ENCODE data around the gene EML1. TPM values are rescaled to one million over a fixed set of nuclear protein-coding genes. Genes with fewer than 3 reads are reported as not detected.
A peak's percentile ranks its signal among the peaks of the same experiment; 100 is the strongest.

EML1 gene
- polyA plus RNA-seq, 1 donor from 2014 or later: 21.7 TPM

- Histone ChIP-seq H3K9me2 (ENCODE audit: insufficient read depth, low read length) (no peaks in the 10 kb centered on the region), H3K9ac (ENCODE audit: low read length) (no peak overlapping the region), H3K36me3 (ENCODE audit: insufficient read depth, low read length) (no peaks in the 10 kb centered on the region), H4K20me1 (ENCODE audit: insufficient read depth) (no peaks in the 10 kb centered on the region), H3F3A (ENCODE audit: insufficient read depth, low read length, poor library complexity, severe bottlenecking) (no peaks in the 10 kb centered on the region), H3K27ac (ENCODE audit: low read length) (no peak overlapping the region), H3K4me3 (ENCODE audit: low read length) (no peak overlapping the region), H3K79me2 (replicated peaks; ENCODE audit: insufficient read depth, low read length) (no peaks in the 10 kb centered on the region), H2AFZ (ENCODE audit: low read depth, low read length) (no peak overlapping the region), H3K27me3 (ENCODE audit: insufficient read depth, low read depth, low read length) (no peaks in the 10 kb centered on the region), H3K9me3 (ENCODE audit: low read length) (no peaks in the 10 kb centered on the region), H3K4me2 (ENCODE audit: low read length) (no peak overlapping the region)
- TF ChIP-seq RAD21 (conservative IDR thresholded peaks at IDR 0.05) (no peak), POLR2AphosphoS5 (IDR thresholded peaks at IDR 0.05) (no peak), TAF1 (IDR thresholded peaks at IDR 0.05; ENCODE audit: low read depth) (no peak), REST (IDR thresholded peaks at IDR 0.05; ENCODE audit: borderline replicate concordance) (no peak), MXI1 (conservative IDR thresholded peaks at IDR 0.05; ENCODE audit: poor library complexity, severe bottlenecking) (no peak)
Observed at GRCh38 chr14:99964979-99965378, 171.8 kb downstream of the EML1 start.

- Histone ChIP-seq H2AFZ (ENCODE audit: low read depth, low read length) (no peak overlapping the region), H3K27ac (ENCODE audit: low read length) (peak overlapping the region; percentile 49)
Observed at GRCh38 chr14:99966037-99966835, 173.0 kb downstream of the EML1 start.

GRCh38 chr14:99966912-99967311 is 173.7 kb downstream of the EML1 start:
- Histone ChIP-seq H3K27me3 (ENCODE audit: insufficient read depth, low read depth, low read length) (no peaks in the 10 kb centered on the region), H3K9me2 (ENCODE audit: insufficient read depth, low read length) (no peaks in the 10 kb centered on the region), H3K79me2 (replicated peaks; ENCODE audit: insufficient read depth, low read length) (no peaks in the 10 kb centered on the region), H3K9me3 (ENCODE audit: low read length) (no peaks in the 10 kb centered on the region), H4K20me1 (ENCODE audit: insufficient read depth) (no peaks in the 10 kb centered on the region), H3K36me3 (ENCODE audit: insufficient read depth, low read length) (no peaks in the 10 kb centered on the region), H3K4me3 (ENCODE audit: low read length) (no peak overlapping the region), H3K27ac (ENCODE audit: low read length) (no peak overlapping the region), H2AFZ (ENCODE audit: low read depth, low read length) (no peak overlapping the region), H3K4me2 (ENCODE audit: low read length) (no peak overlapping the region), H3F3A (ENCODE audit: insufficient read depth, low read length, poor library complexity, severe bottlenecking) (no peaks in the 10 kb centered on the region), H3K9ac (ENCODE audit: low read length) (no peak overlapping the region)
- no peak for TF ChIP-seq POLR2AphosphoS5 (IDR thresholded peaks at IDR 0.05)
- TF ChIP-seq MXI1 (conservative IDR thresholded peaks at IDR 0.05; ENCODE audit: poor library complexity, severe bottlenecking): no peak
- TF ChIP-seq RAD21 (conservative IDR thresholded peaks at IDR 0.05): no peak
- no peak for TF ChIP-seq CTCF (IDR thresholded peaks at IDR 0.05; ENCODE audit: poor library complexity, severe bottlenecking)
- TF ChIP-seq TAF1 (IDR thresholded peaks at IDR 0.05; ENCODE audit: low read depth): no peak
- no peak for TF ChIP-seq REST (IDR thresholded peaks at IDR 0.05; ENCODE audit: borderline replicate concordance)
- no peak for TF ChIP-seq EP300 (conservative IDR thresholded peaks at IDR 0.05; ENCODE audit: poor library complexity, severe bottlenecking)
- no peak for TF ChIP-seq SMC3 (conservative IDR thresholded peaks at IDR 0.05; ENCODE audit: poor library complexity)
- TF ChIP-seq EZH2 (IDR thresholded peaks at IDR 0.05; ENCODE audit: borderline replicate concordance, insufficient read depth, low read length, poor library complexity, severe bottlenecking): no peak

More at GRCh38 chr14:99966037-99966835, 173.0 kb downstream of the EML1 start:
- no peaks in the 10 kb centered on the region for H3K36me3 ChIP-seq (ENCODE audit: insufficient read depth, low read length)
- H3K4me3 ChIP-seq (ENCODE audit: low read length): no peak overlapping the region
- no peaks in the 10 kb centered on the region for H4K20me1 ChIP-seq (ENCODE audit: insufficient read depth)
- no peaks in the 10 kb centered on the region for H3K27me3 ChIP-seq (ENCODE audit: insufficient read depth, low read depth, low read length)
- peak overlapping the region; percentile 20 for H3K9ac ChIP-seq (ENCODE audit: low read length)
- no peak overlapping the region for H3K4me2 ChIP-seq (ENCODE audit: low read length)
- no peaks in the 10 kb centered on the region for H3K9me2 ChIP-seq (ENCODE audit: insufficient read depth, low read length)
- H3K9me3 ChIP-seq (ENCODE audit: low read length): no peaks in the 10 kb centered on the region
- H3K79me2 ChIP-seq (replicated peaks; ENCODE audit: insufficient read depth, low read length): no peaks in the 10 kb centered on the region
- no peaks in the 10 kb centered on the region for H3F3A ChIP-seq (ENCODE audit: insufficient read depth, low read length, poor library complexity, severe bottlenecking)
- peak; percentile 78 for TF ChIP-seq EP300 (conservative IDR thresholded peaks at IDR 0.05; ENCODE audit: poor library complexity, severe bottlenecking)
- no peak for TF ChIP-seq EZH2 (IDR thresholded peaks at IDR 0.05; ENCODE audit: borderline replicate concordance, insufficient read depth, low read length, poor library complexity, severe bottlenecking)

All from neural cell (in vitro differentiated cells).